SJSA1 (cell line): ENCODE results near the gene ZC3H13. TPM values are rescaled to one million over a fixed set of nuclear protein-coding genes. Genes with fewer than 3 reads are reported as not detected.

ENCODE experiments used
- DNase-seq, 2 experiments: peaks; one replicate each; pipeline ENCODE4 v3.0.0-alpha.2; 2015 to 2020; ENCODE audit warnings: low spot score in 2 of 2, low read depth in 1 of 2
- H3K27ac ChIP-seq: fragments of 250-450 bp; sonication (Bioruptor Pico); 2 replicates; pipeline ENCODE4 v1.5.1; 2020; ENCODE audit warnings: mild to moderate bottlenecking, moderate library complexity
- H3K27me3 ChIP-seq: fragments of 250-450 bp; sonication (Bioruptor Pico); replicated peaks from 2 replicates; pipeline ENCODE4 v1.5.1; 2020; ENCODE audit warnings: mild to moderate bottlenecking, moderate library complexity
- H3K36me3 ChIP-seq: fragments of 250-450 bp; sonication (Bioruptor Pico); 2 replicates; pipeline ENCODE4 v1.5.1; 2020; ENCODE audit warnings: mild to moderate bottlenecking
- H3K4me1 ChIP-seq: fragments of 250-450 bp; sonication (Bioruptor Pico); replicated peaks from 2 replicates; pipeline ENCODE4 v1.6.1; 2021; ENCODE audit warnings: mild to moderate bottlenecking
- H3K4me3 ChIP-seq: fragments of 250-450 bp; sonication (Bioruptor Pico); 2 replicates; pipeline ENCODE4 v1.5.1; 2020; ENCODE audit warnings: mild to moderate bottlenecking
- H3K9me3 ChIP-seq: fragments of 250-450 bp; sonication (Bioruptor Pico); replicated peaks from 2 replicates; pipeline ENCODE4 v1.5.1; 2020; ENCODE audit warnings: mild to moderate bottlenecking
- total RNA-seq: library from RNA; depleted of rRNA; stranded (reverse); fragments of >200 nt; shearing (Covaris generic); gene quantifications from 2 replicates; pipeline ENCODE4 v1.2.3, GENCODE V29; 2014; rRNA removed

The ZC3H13 gene
- total RNA-seq, 1 experiment from 2014 or later = 12.2 TPM

DNA sequence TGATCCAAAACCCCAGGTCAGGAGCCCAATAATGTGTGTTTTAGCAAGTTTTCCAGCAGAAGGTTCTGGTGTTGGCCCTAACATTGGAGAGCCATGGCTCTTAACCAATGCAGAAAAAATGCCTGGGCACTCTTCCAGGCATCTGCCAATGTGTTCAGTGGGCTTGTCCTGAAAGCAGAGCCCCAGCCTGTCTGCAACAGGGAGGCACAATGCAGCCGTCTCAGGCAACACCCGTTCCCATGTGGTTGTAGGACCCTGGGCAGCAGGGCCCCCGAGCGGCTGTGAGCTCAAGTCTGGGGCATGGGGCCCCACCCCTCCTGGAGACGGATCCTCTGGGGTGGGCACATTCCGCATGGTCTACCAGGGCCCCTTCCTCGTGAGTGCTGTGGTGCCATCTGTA is 142.9 kb downstream of the ZC3H13 start:
- no peaks in the 10 kb centered on the region for H3K27me3 ChIP-seq
- H3K4me3 ChIP-seq = no peak overlapping the region
- no peaks in the 10 kb centered on the region for H3K36me3 ChIP-seq
- H3K4me1 ChIP-seq = no peaks in the 10 kb centered on the region
- DNase-seq = no peak
- H3K9me3 ChIP-seq = no peaks in the 10 kb centered on the region
- no peak overlapping the region for H3K27ac ChIP-seq

DNA sequence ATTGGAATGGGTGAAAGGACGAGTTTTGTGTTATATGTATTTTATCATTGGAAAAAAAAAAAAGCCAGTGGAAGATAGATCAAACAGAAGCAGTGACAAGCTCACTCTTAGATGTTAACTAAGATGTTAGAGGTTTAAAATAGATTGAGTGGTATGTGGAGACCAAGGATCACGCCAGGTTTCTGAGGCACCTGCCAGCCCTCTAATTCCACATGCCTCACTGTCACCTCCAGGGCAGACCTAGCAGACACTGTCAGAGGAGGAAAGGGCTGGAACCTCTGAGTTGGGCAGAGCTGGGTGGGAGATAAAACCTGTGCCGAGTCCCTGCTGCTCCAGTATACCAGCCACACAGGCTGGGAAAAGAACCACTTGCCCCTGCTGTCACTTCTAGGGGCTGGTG is 143.5 kb downstream of the ZC3H13 start:
- Histone ChIP-seq H3K4me1 (no peaks in the 10 kb centered on the region), H3K36me3 (no peaks in the 10 kb centered on the region), H3K27me3 (no peaks in the 10 kb centered on the region), H3K9me3 (no peaks in the 10 kb centered on the region), H3K4me3 (no peak overlapping the region), H3K27ac (no peak overlapping the region)
- no peak for DNase-seq

DNA sequence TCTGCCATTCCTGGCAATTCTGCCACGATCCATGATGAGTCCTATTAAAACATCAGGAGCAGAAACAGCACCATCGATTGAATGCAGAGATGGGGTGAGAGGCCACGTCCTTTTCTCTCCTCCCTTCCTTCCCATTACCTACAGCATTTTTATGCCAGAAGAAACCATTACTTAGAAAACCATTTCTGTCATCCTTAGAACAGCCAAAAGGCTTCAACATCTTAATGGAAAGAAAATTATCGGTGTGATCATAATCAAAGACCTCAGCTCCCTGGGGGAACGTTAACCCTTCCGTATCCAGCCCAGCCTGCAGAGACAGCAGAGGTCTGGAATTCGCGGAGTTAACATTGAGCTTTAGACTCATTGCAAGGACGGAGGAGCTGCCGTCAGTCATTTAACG is 145.0 kb downstream of the ZC3H13 start:
- Histone ChIP-seq H3K4me3 (no peak overlapping the region), H3K4me1 (no peaks in the 10 kb centered on the region), H3K9me3 (no peaks in the 10 kb centered on the region), H3K27me3 (no peaks in the 10 kb centered on the region), H3K36me3 (no peaks in the 10 kb centered on the region), H3K27ac (no peak overlapping the region)
- DNase-seq = no peak

Other genes with a start within 250 kb of the ZC3H13 start
- 0.08 TPM in 1 of 2 replicates, not detected in the other for gene SIAH3, start 201.0 kb downstream of the ZC3H13 start, total RNA-seq
- not detected in 2 replicates for gene CPB2, start 52.3 kb upstream of the ZC3H13 start, total RNA-seq
- gene LCP1, start 129.4 kb upstream of the ZC3H13 start, total RNA-seq = 49.3 and 73.0 TPM in 2 replicates
- not detected in 2 replicates for gene LRRC63, start 159.2 kb upstream of the ZC3H13 start, total RNA-seq